CD4-positive, CD25-positive, alpha-beta regulatory T cell (primary cell): ENCODE data around the gene SFRP2. TPM values are rescaled to one million over a fixed set of nuclear protein-coding genes. Genes with fewer than 3 reads are reported as not detected.

ENCODE experiments used
- ATAC-seq, 2 donors: fragments of 150-1000 bp; cut with Tn5 transposase; one replicate each; pipeline ENCODE4 v1.10.0; 2021; ENCODE audit warnings: low read depth in 2 of 2, moderate number of reproducible peaks in 2 of 2, moderate library complexity in 1 of 2
- DNase-seq, 3 donors: peaks; one replicate each; pipeline versions ENCODE4 v3.0.0 to v3.0.0-alpha.2; 2012 to 2022; ENCODE audit warnings: mixed read lengths in 1 of 3
- H3K27ac ChIP-seq: one replicate; pipeline ENCODE4 v1.7.0; 2013; ENCODE audit warnings: mild to moderate bottlenecking, low read length; ENCODE audit not compliant: insufficient read depth, poor library complexity, severe bottlenecking
- H3K27me3 ChIP-seq: one replicate; pipeline ENCODE4 v1.7.0; 2013; ENCODE audit warnings: low read length; ENCODE audit not compliant: control insufficient read depth, insufficient read depth
- H3K36me3 ChIP-seq: one replicate; pipeline ENCODE4 v1.7.0; 2013; ENCODE audit warnings: mild to moderate bottlenecking, low read length, moderate library complexity; ENCODE audit not compliant: control insufficient read depth, insufficient read depth
- H3K4me1 ChIP-seq: 2 replicates; pipeline ENCODE4 v1.7.0; 2013; ENCODE audit warnings: mild to moderate bottlenecking, low read length; ENCODE audit not compliant: insufficient read depth, control insufficient read depth, poor library complexity, severe bottlenecking
- H3K4me3 ChIP-seq: one replicate; pipeline ENCODE4 v1.7.0; 2013; ENCODE audit warnings: low read depth, mild to moderate bottlenecking, low read length, moderate library complexity
- H3K9me3 ChIP-seq, 2 experiments: 1 replicate in 1 of 2; 2 replicates in 1 of 2; pipeline ENCODE4 v1.7.0; 2013; ENCODE audit warnings: low read length in 2 of 2, mild to moderate bottlenecking in 1 of 2, moderate library complexity in 1 of 2; ENCODE audit not compliant: control insufficient read depth in 2 of 2
- H3K27ac Mint-ChIP-seq, 3 donors: one replicate each; pipeline ENCODE4 v1.8.0; 2020 to 2022; ENCODE audit warnings: mild to moderate bottlenecking in 3 of 3, mixed read lengths in 3 of 3, moderate library complexity in 2 of 3
- H3K27me3 Mint-ChIP-seq: one replicate; pipeline ENCODE4 v1.8.0; 2022; ENCODE audit warnings: mild to moderate bottlenecking, mixed read lengths
- H3K36me3 Mint-ChIP-seq: one replicate; pipeline ENCODE4 v1.8.0; 2020; ENCODE audit warnings: mixed read lengths
- H3K4me1 Mint-ChIP-seq, 4 donors: one replicate each; pipeline ENCODE4 v1.8.0; 2020 to 2022; ENCODE audit warnings: mixed read lengths in 4 of 4, mild to moderate bottlenecking in 1 of 4
- H3K4me3 Mint-ChIP-seq, 4 donors: one replicate each; pipeline ENCODE4 v1.8.0; 2020 to 2022; ENCODE audit warnings: mild to moderate bottlenecking in 4 of 4, mixed read lengths in 4 of 4, moderate library complexity in 3 of 4
- H3K9me3 Mint-ChIP-seq, 7 donors: one replicate each; pipeline ENCODE4 v1.8.0; 2020 to 2022; ENCODE audit warnings: mixed read lengths in 7 of 7, mild to moderate bottlenecking in 3 of 7, moderate library complexity in 2 of 7
- polyA plus RNA-seq, 4 donors: library from polyadenylated mRNA; unstranded; fragments of 300-500 nt; fragmentation: Illumina TruSeq; gene quantifications; one replicate each; pipeline ENCODE4 v1.2.3, GENCODE V29; 2021
- total RNA-seq: library from RNA; stranded (reverse); gene quantifications from one replicate; pipeline ENCODE4 v1.2.3, GENCODE V29; 2022

SFRP2 gene
- total and polyA plus RNA-seq, 5 donors from 2014 or later, result not detected

DNA sequence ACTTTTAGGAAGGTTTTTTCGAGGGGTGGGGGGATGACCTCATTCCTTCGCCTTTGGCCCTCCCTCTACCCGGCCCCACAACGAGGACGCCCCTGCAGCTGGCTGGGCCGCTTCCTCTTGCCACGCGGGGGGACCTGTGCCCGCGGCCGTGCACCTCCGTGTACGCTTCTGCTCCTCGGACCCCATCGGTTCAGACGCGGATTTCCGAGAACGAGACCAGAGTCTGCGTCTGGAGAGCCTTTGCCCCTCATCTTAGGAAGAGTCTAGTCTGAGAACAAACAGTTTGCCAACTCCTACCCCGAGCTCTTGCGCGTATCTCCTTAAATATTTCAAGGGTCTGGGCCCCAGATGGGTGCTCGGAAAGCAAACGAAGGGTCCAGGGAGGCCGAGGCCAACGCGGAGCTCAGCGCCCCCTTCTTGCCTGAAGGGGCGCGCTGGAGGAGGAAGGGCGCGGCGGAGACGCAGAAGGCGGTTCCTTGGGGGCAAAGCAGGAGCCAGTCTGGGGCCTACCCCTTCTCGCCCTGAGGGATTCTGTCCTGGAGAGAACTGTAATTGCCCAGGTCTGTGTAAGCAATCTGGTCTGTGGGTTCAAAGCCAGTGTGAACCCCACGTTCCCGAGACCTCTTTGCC lies 3.9 kb upstream of the SFRP2 start:
- Mint-ChIP-seq H3K27ac (no peak overlapping the region), H3K9me3 (peaks cover 0 to 3% (median 0%) of the 10 kb centered on the region in 7 donors), H3K4me3 (peak overlapping the region in 2 of 4 donors; percentile 80 to 86), H3K36me3 (peaks cover under 1% of the 10 kb centered on the region), H3K4me1 (peaks cover 5 to 46% (median 18%) of the 10 kb centered on the region in 4 donors), H3K27me3 (peaks cover 88% of the 10 kb centered on the region)
- Histone ChIP-seq H3K4me3 (no peak overlapping the region), H3K36me3 (no peaks in the 10 kb centered on the region), H3K27me3 (peaks cover 23% of the 10 kb centered on the region), H3K27ac (no peak overlapping the region), H3K4me1 (peaks cover 40% of the 10 kb centered on the region), H3K9me3 (no peaks in the 10 kb centered on the region)
- no peak for DNase-seq
- ATAC-seq, result no peak

DNA sequence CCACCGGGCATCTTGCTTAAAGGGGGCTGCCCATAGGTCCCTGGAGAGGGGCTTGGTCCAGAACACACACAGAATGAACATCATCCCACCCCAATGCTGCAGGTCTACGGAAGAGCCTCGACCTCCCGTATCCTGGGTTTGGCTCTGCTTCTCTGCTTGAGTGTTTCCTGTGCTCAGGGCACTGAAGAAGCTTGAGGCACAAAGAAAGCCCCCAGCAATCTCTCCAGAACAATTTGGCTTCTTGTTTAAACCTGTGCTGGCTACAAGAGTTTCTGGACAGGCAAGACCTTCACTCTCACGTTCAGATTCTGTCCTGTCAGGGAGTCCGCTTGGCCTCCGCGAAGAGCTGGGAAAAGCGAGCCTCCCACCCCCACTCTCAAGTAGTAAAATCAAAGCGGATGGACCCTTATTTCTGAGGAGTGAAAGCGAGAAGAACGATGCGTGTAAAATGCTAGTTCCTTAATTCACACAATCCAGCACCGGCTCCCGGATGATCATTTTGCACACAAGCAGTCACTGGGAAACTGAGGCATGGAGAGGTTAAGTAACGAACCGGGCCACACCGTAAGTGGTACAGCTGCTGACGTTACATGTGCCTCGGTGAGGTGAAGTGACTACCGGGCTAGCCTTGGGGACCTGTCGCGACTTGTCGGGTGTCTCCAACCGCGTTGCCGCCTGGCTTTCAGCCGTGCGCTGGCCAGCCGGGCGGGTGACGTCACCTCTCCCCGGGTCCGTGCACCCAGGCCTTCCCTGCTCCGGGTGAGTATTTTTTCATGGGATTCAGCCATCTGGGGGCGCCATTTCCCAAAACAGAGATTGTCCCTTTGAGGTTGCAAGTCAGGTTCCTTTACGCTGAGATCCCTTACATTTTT lies 3.1 kb upstream of the SFRP2 start:
- peaks cover 90% of the 10 kb centered on the region for H3K27me3 Mint-ChIP-seq
- Histone ChIP-seq H3K9me3 (no peaks in the 10 kb centered on the region), H3K27ac (no peak overlapping the region), H3K4me3 (no peak overlapping the region), H3K4me1 (peaks cover 40% of the 10 kb centered on the region), H3K27me3 (peaks cover 26% of the 10 kb centered on the region), H3K36me3 (no peaks in the 10 kb centered on the region)
- peak overlapping the region; percentile 71 to 86 (median 82) for H3K4me3 Mint-ChIP-seq
- H3K36me3 Mint-ChIP-seq, result peaks cover 4% of the 10 kb centered on the region
- H3K9me3 Mint-ChIP-seq, result peaks cover 0 to 5% (median 0%) of the 10 kb centered on the region in 7 donors
- H3K4me1 Mint-ChIP-seq, result peaks cover 5 to 50% (median 18%) of the 10 kb centered on the region in 4 donors
- ATAC-seq (no peak), DNase-seq (peak in 2 of 3 donors; percentile 4 to 17)
- H3K27ac Mint-ChIP-seq, result no peak overlapping the region

DNA sequence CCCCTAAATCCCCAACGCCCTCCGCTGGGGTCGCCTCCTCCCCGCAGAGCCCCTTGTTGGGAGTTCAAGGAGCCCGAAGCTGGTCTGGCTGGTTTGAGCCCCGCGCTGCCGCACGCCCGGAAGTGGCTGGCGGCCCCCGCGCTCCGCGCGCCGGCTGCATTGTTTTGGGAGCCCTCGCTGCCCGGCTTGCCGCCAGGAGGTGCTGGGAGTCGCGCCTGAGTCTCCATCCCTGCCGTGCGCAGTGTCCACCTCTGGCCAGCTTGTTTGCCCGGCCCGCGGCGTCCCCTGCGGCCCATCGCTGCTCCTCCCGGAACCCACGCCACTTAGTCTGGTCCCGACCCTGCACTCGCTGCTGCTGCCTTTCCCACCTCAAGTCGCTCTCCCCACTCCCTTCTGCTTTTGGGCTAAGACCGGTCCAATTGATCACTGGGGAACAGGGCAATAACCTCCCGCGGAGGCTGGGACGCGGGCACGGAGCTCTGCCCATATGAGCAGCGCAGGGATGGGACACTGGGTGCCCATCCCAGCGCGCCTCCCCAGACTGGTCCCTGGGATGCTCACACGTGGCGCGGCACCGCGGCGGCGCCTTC lies 2.2 kb upstream of the SFRP2 start:
- H3K27me3 ChIP-seq, result peaks cover 32% of the 10 kb centered on the region
- H3K4me3 ChIP-seq, result no peak overlapping the region
- H3K9me3 ChIP-seq, result no peaks in the 10 kb centered on the region
- peaks cover 0 to 5% (median 0%) of the 10 kb centered on the region in 7 donors for H3K9me3 Mint-ChIP-seq
- ATAC-seq (no peak), DNase-seq (peak in 2 of 3 donors; percentile 13 to 45)
- peaks cover 5 to 50% (median 18%) of the 10 kb centered on the region in 4 donors for H3K4me1 Mint-ChIP-seq
- H3K27me3 Mint-ChIP-seq, result peaks cover 93% of the 10 kb centered on the region
- peak overlapping the region; percentile 71 to 88 (median 83) for H3K4me3 Mint-ChIP-seq
- no peaks in the 10 kb centered on the region for H3K36me3 ChIP-seq
- no peak overlapping the region for H3K27ac ChIP-seq
- peaks cover 40% of the 10 kb centered on the region for H3K4me1 ChIP-seq
- H3K36me3 Mint-ChIP-seq, result peaks cover 4% of the 10 kb centered on the region
- H3K27ac Mint-ChIP-seq, result peak overlapping the region in 1 of 3 donors; percentile 71

DNA sequence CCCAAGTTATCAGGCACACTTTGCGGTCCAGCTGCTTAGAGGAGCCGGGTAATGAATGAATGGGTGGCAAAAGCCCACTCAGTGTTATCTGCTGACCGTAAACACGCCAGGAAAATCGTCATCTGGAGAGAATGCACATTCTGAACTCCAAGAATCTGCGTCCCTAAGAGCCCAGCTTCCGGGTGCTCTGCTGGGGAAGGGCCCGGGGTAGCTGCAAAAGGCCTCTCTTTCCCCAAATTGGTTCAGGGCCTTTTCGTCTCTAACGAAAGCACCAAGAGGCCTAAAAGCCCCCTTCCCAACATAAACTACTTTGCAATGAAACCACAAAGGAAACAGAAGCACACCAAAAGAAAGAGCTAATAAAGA lies 1.6 kb upstream of the SFRP2 start:
- H3K4me1 ChIP-seq, result peaks cover 40% of the 10 kb centered on the region
- no peak overlapping the region for H3K4me3 ChIP-seq
- DNase-seq (no peak), ATAC-seq (no peak)
- H3K27me3 Mint-ChIP-seq, result peaks cover 93% of the 10 kb centered on the region
- no peak overlapping the region for H3K27ac Mint-ChIP-seq
- peaks cover 5 to 50% (median 21%) of the 10 kb centered on the region in 4 donors for H3K4me1 Mint-ChIP-seq
- peaks cover 4% of the 10 kb centered on the region for H3K36me3 Mint-ChIP-seq
- H3K27ac ChIP-seq, result no peak overlapping the region
- no peaks in the 10 kb centered on the region for H3K36me3 ChIP-seq
- H3K4me3 Mint-ChIP-seq, result peak overlapping the region in 2 of 4 donors; percentile 50 to 67
- peaks cover 0 to 5% (median 0%) of the 10 kb centered on the region in 7 donors for H3K9me3 Mint-ChIP-seq
- H3K9me3 ChIP-seq, result no peaks in the 10 kb centered on the region
- peaks cover 36% of the 10 kb centered on the region for H3K27me3 ChIP-seq

DNA sequence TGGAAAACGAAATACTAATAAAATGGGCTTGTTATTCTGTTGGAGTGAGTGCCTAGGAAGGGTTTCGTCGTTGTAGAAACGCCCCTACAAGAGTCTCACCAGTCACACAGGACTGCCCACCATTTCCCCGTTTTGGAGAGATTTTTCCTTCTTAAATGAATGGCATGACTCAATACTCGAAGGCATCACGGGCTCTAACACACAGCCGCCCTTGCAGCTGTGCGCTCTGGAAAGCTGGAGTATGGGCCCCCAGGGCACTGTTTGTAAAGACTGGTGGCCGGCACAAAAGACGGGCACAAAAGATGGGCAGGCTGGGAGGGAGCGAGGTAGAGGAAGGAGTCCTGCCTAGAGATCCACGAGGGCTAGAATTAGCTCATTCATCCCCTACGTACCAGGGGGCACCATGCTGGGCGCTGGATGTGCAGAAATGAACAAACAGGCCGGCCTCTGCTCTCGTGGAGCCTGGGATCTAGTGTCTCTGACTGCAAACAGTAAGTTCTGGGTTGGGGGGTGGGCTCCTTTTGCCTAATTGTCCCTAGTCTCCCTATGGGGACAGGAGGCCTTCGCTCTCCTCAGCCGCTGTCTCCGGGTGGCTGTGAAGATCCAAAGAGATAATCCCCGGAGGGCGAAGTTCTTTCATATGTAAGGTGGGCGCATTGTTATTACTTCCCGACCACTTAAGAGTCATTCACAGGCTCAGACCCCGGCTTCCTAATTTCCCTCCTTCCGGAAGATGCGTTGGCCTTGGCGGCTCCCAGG lies 1.0 kb upstream of the SFRP2 start:
- peaks cover 5 to 50% (median 21%) of the 10 kb centered on the region in 4 donors for H3K4me1 Mint-ChIP-seq
- Histone ChIP-seq H3K27me3 (peaks cover 36% of the 10 kb centered on the region), H3K36me3 (no peaks in the 10 kb centered on the region), H3K27ac (no peak overlapping the region), H3K4me1 (peaks cover 40% of the 10 kb centered on the region), H3K4me3 (no peak overlapping the region), H3K9me3 (no peaks in the 10 kb centered on the region)
- H3K9me3 Mint-ChIP-seq, result peaks cover 0 to 5% (median 0%) of the 10 kb centered on the region in 7 donors
- peaks cover 93% of the 10 kb centered on the region for H3K27me3 Mint-ChIP-seq
- peak overlapping the region in 3 of 4 donors; percentile 50 to 68 (median 67) for H3K4me3 Mint-ChIP-seq
- H3K36me3 Mint-ChIP-seq, result peaks cover 4% of the 10 kb centered on the region
- DNase-seq (peak in 1 of 3 donors; percentile 13), ATAC-seq (no peak)
- no peak overlapping the region for H3K27ac Mint-ChIP-seq

DNA sequence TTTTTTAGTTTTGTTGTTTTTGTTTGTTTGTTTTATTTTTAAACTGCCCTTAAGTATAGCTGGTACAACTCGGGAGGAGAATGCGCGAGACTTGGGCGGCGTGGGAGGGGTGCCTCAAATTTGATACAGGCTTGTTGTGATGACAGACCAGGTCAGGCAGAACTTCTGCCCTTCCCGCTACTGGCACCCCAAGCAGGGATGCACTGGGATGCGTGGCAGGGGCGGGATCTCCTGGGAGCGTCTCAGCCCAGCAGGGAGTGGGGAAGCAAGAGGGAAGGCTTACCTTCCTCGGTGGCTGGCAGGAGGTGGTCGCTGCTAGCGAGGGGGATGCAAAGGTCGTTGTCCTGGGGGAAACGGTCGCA lies 851 bp downstream of the SFRP2 start:
- peak overlapping the region in 3 of 4 donors; percentile 59 to 76 (median 60) for H3K4me3 Mint-ChIP-seq
- Histone ChIP-seq H3K9me3 (no peaks in the 10 kb centered on the region), H3K27me3 (peaks cover 36% of the 10 kb centered on the region), H3K4me3 (no peak overlapping the region), H3K27ac (no peak overlapping the region), H3K4me1 (peaks cover 40% of the 10 kb centered on the region), H3K36me3 (no peaks in the 10 kb centered on the region)
- H3K4me1 Mint-ChIP-seq, result peaks cover 5 to 48% (median 17%) of the 10 kb centered on the region in 4 donors
- no peak for ATAC-seq
- no peak for DNase-seq
- peaks cover 4% of the 10 kb centered on the region for H3K36me3 Mint-ChIP-seq
- H3K9me3 Mint-ChIP-seq, result peaks cover 0 to 5% (median 0%) of the 10 kb centered on the region in 7 donors
- H3K27ac Mint-ChIP-seq, result no peak overlapping the region
- peaks cover 87% of the 10 kb centered on the region for H3K27me3 Mint-ChIP-seq

DNA sequence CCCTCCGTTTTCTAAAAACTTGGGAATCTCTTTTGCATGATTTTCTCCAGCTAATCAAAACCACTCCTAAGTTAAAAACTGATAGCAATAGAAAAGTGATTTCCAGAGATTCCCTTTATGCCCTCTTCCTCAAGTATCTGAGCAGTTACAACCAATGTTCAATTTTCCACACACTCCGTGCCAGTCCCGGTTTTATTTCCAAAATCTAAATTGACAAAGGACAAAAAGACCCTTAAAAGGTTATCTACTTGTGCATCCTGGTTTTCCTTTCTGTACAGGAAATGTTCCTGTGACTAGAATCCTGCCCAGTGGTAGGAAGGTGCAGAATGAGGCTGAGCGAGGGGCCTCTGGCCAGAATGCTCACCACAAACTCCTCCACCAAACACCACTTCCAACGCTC lies 1.3 kb downstream of the SFRP2 start:
- Histone ChIP-seq H3K9me3 (no peaks in the 10 kb centered on the region), H3K27me3 (peaks cover 38% of the 10 kb centered on the region), H3K4me3 (no peak overlapping the region), H3K27ac (no peak overlapping the region), H3K36me3 (no peaks in the 10 kb centered on the region), H3K4me1 (peaks cover 40% of the 10 kb centered on the region)
- DNase-seq (no peak), ATAC-seq (no peak)
- peaks cover 82% of the 10 kb centered on the region for H3K27me3 Mint-ChIP-seq
- peaks cover 5 to 44% (median 17%) of the 10 kb centered on the region in 4 donors for H3K4me1 Mint-ChIP-seq
- peaks cover 0 to 5% (median 0%) of the 10 kb centered on the region in 7 donors for H3K9me3 Mint-ChIP-seq
- peaks cover 4% of the 10 kb centered on the region for H3K36me3 Mint-ChIP-seq
- H3K4me3 Mint-ChIP-seq, result peak overlapping the region in 1 of 4 donors; percentile 0
- H3K27ac Mint-ChIP-seq, result no peak overlapping the region
